Tibial artery (tissue), 4 donors: Measurements from ENCODE around the gene CLIC6.
A peak's percentile ranks its signal among the peaks of the same experiment; 100 is the strongest.

Source experiments
- DNase-seq, 2 donors: peaks; one replicate each; pipeline ENCODE4 v3.0.0-alpha.2; 2019
- H3K27ac ChIP-seq, 2 donors: fragments of 200-600 bp; sonication (generic) in 1 of 2; 1 replicate in 1 of 2; 2 replicates in 1 of 2; pipeline ENCODE4 v1.5.1; 2018 to 2019; ENCODE audit warnings: mild to moderate bottlenecking in 1 of 2
- H3K27me3 ChIP-seq, 2 donors: fragments of 200-600 bp; sonication (generic) in 1 of 2; one replicate each; pipeline versions ENCODE4 v1.5.1 to v1.6.0; 2016 to 2019
- H3K36me3 ChIP-seq, 3 donors: fragments of 200-600 bp; sonication (generic) in 2 of 3; one replicate each; pipeline ENCODE4 v1.5.1; 2016 to 2019; ENCODE audit warnings: mild to moderate bottlenecking in 2 of 3
- H3K4me1 ChIP-seq, 4 donors: fragments of 200-600 bp; sonication (generic) in 2 of 4; 1 replicate in 3 of 4; 2 replicates in 1 of 4; pipeline ENCODE4 v1.5.1; 2016 to 2019
- H3K4me3 ChIP-seq, 2 donors: fragments of 200-600 bp; sonication (generic) in 1 of 2; 1 replicate in 1 of 2; 2 replicates in 1 of 2; pipeline ENCODE4 v1.5.1; 2018 to 2019; ENCODE audit warnings: mild to moderate bottlenecking in 2 of 2
- H3K9me3 ChIP-seq, 3 donors: fragments of 200-600 bp; sonication (generic) in 1 of 3; one replicate each; pipeline ENCODE4 v1.5.1; 2016 to 2019
- intact Hi-C: fragments of 100-400 bp; cut with DNase I; formaldehyde crosslinking; loops from one replicate; pipeline ENCODE4 v1.15.0; 2023; ENCODE audit warnings: low total_unique reads
- TF ChIP-seq, protein P1 (sequence below), 2 experiments: fragments of 200-600 bp in 1 of 2; fragments of 450-650 bp in 1 of 2; IDR thresholded peaks; one replicate each; pipeline ENCODE4 v1.5.1; 2017 to 2019; ENCODE audit warnings: antibody characterized with exemption in 2 of 2, mild to moderate bottlenecking in 1 of 2, moderate library complexity in 1 of 2

The CLIC6 gene

DNA sequence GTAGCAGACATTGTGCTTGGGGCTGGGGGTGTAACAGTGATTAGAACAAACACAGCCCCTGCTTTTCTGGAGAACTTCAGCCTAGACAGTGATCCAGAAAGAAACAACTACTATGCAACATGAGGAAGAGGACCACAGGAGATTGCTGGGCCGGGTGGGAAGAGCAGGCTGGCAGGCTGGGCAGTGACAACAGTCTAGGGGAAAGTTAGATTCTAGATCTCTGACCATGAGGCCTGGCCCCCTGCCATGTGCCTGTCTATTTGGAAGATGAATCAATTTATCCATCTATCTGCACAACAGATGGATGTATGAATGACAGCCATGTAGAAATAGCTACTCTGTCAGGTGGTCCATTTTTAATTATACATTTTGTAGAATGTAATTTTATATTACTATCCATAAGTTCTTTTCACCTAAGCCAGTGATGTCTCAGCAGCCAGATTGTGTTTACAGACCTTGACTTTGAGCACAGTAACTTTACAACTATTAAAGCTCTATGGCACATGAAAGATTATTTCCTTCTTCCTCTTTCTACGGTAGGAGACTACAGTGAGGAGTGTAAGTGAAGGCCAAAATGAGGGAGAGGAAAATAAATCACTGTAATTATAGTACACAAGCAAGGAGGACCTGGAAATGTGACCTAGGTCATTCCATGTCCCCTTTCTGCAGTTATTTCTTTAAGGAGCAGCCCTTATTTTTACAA lies 15.5 kb downstream of the CLIC6 start:
- Histone ChIP-seq H3K36me3 (no peaks in the 10 kb centered on the region), H3K9me3 (peaks cover 0 to 9% (median 9%) of the 10 kb centered on the region in 3 donors), H3K27me3 (peaks cover 0 to 3% of the 10 kb centered on the region in 2 donors), H3K4me3 (no peak overlapping the region), H3K27ac (no peak overlapping the region), H3K4me1 (no peaks in the 10 kb centered on the region)
- TF ChIP-seq, protein P1, sequence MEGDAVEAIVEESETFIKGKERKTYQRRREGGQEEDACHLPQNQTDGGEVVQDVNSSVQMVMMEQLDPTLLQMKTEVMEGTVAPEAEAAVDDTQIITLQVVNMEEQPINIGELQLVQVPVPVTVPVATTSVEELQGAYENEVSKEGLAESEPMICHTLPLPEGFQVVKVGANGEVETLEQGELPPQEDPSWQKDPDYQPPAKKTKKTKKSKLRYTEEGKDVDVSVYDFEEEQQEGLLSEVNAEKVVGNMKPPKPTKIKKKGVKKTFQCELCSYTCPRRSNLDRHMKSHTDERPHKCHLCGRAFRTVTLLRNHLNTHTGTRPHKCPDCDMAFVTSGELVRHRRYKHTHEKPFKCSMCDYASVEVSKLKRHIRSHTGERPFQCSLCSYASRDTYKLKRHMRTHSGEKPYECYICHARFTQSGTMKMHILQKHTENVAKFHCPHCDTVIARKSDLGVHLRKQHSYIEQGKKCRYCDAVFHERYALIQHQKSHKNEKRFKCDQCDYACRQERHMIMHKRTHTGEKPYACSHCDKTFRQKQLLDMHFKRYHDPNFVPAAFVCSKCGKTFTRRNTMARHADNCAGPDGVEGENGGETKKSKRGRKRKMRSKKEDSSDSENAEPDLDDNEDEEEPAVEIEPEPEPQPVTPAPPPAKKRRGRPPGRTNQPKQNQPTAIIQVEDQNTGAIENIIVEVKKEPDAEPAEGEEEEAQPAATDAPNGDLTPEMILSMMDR (IDR thresholded peaks at IDR 0.05): no peak
- no peak for DNase-seq
- intact Hi-C loops: no loop called here

DNA sequence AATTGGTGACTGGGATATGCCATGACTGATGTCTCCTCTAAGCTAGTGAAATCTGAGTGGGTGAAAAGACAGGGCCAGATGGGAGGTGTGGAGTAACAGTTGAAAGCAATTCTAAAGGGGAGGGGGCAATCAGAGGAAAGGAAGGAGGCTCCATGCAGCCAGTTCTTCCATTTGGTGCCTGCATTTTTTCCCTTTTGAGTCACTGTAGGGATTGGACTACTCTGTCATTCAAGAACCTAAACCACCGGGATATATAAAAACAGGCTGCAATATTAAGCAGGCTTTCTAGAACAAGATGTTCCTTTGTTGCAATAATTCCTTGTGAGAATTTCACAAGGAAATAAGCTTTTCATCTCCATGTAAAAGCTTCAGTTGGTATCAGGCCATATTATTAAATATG lies 18.3 kb downstream of the CLIC6 start:
- Histone ChIP-seq H3K27ac (no peak overlapping the region), H3K27me3 (peaks cover 0 to 6% of the 10 kb centered on the region in 2 donors), H3K36me3 (no peaks in the 10 kb centered on the region), H3K4me3 (no peak overlapping the region), H3K9me3 (no peaks in the 10 kb centered on the region), H3K4me1 (no peaks in the 10 kb centered on the region)
- intact Hi-C loops: no loop called here
- peak in 1 of 2 donors; percentile 29 for DNase-seq
- TF ChIP-seq, protein P1 (IDR thresholded peaks at IDR 0.05): no peak

DNA sequence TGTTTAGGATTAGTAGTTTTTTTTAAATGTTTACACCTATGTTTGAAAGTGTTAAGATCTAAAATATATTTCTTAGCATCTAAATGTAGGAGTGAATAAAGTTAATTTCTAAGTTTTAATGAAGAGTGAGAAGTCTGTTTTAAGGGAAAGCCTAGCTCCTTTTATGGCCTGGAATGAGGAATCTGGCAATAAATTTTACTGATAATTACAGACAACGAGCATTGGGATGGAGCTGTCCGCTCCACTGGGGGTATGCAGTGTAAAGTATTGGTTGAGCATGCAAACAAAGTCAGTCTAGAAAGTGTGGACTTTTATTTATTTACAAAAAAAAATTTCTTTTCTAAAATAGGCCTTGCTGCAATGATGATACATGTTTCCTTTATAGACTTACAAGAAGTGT lies 19.0 kb downstream of the CLIC6 start:
- H3K27ac ChIP-seq: no peak overlapping the region
- intact Hi-C loops: no loop called here
- no peak for DNase-seq
- H3K27me3 ChIP-seq: peaks cover 0 to 12% of the 10 kb centered on the region in 2 donors
- no peaks in the 10 kb centered on the region for H3K36me3 ChIP-seq
- no peaks in the 10 kb centered on the region for H3K9me3 ChIP-seq
- H3K4me3 ChIP-seq: no peak overlapping the region
- TF ChIP-seq, protein P1 (IDR thresholded peaks at IDR 0.05): no peak
- peaks cover 0 to 1% (median 0%) of the 10 kb centered on the region in 4 donors for H3K4me1 ChIP-seq

DNA sequence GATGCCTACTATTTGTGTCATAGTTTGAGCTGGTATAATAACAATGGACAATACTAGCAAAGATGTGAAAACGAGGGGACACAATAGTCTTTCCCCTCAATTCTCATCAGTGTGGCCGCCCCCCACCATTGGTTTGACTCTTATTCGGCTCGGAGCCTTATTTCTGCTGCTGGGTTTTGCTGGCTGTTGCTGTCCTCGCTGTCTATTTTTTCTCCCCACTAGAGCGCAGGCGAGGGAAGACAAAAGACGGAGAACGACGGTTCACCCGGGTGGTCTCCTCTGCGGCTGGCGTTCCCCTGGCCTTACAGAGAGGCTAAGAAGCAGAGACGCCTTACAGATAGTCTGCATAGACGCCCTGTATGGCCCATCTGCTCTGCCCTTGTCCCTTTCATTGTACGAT lies 19.4 kb downstream of the CLIC6 start:
- no peak overlapping the region for H3K27ac ChIP-seq
- H3K27me3 ChIP-seq: peaks cover 0 to 12% of the 10 kb centered on the region in 2 donors
- TF ChIP-seq, protein P1 (IDR thresholded peaks at IDR 0.05): no peak
- no peak for DNase-seq
- no peaks in the 10 kb centered on the region for H3K9me3 ChIP-seq
- no peak overlapping the region for H3K4me3 ChIP-seq
- no peaks in the 10 kb centered on the region for H3K36me3 ChIP-seq
- intact Hi-C loops: no loop called here
- H3K4me1 ChIP-seq: peaks cover 0 to 5% (median 0%) of the 10 kb centered on the region in 4 donors

DNA sequence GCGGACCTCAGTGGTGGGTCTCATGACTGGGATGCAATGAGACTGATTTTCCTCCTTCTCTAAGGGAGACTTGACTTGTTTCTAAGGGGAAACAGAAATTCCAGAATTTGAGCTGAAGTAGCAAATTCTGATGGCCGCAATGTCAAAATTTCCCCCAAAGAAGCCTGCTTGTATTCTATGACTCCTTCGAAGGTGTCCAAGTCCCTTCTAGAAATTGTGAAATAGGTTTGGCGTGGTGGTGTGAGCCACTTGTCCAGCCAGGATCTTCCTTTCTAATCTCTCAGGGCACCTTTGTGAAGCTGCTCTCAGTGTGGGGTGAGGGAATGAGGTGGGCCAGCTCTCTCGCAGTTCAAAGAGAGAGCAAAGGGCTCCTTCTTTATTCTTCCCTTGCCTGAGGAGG lies 19.9 kb downstream of the CLIC6 start:
- TF ChIP-seq, protein P1 (IDR thresholded peaks at IDR 0.05): no peak
- Histone ChIP-seq H3K9me3 (no peaks in the 10 kb centered on the region), H3K27ac (no peak overlapping the region), H3K36me3 (no peaks in the 10 kb centered on the region), H3K4me3 (no peak overlapping the region), H3K27me3 (peaks cover 0 to 12% of the 10 kb centered on the region in 2 donors), H3K4me1 (peaks cover 0 to 10% (median 0%) of the 10 kb centered on the region in 4 donors)
- intact Hi-C loops: no loop called here
- no peak for DNase-seq
